ENCODE data around the gene RBMX.

RBMX gene

DNA sequence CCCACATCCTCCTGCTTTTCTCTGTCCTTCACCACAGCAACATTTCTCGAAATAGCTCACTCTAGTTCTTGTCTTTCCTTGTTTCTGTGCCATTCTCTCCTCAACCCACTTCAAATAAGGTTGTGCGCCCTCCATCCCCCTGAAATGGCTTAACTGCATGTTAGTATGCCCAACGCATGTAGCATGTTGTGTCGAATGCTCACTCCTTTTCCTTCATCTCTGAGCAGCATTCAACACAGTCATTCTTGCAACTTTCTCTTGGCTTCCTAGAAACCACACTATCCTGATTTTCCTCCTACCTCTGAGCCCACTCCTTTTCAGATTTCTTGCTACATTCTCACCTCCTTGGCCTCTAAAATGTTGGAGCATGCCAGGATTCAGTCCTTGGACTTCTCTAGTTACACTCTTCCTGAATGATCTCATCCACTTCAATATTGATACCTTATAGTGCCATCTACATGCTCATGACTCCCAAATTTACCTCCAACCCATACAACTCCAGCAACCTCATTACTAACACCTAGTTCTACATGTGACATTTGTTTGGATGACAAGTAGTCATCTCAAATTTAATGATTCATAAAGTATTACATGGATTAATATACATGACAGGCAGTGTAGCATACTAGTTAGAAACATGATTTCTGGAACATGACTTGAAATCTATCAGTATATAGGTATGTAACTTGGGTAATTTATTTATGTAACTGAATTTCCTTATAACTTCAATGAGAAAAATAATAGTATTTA, 22.3 kb downstream of the RBMX start:
- H3K36me3 ChIP-seq (ENCODE audit: insufficient read depth, low read length), result peaks cover 19% of the 10 kb centered on the region; the same call in 1 of the 2 replicates

DNA sequence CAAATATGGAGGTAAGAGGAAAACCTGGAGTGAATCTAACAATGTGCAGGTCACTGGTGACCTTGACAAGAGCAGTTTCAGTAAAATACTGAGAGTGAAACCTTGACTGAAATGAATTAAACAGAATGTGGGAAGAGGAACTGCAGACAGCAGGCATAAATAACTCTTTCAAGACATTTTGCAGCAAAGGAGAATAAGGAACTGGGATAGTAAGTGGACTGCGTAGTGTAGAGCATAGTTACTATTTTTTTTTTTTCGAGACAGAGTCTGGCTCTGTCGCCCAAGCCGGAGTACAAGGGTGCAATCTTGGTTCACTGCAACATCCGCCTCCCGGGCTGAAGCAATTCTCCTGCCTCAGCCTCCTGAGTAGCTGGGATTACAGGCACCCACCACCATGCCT, 24.0 kb downstream of the RBMX start:
- no peak overlapping the region for H3K4me2 ChIP-seq (ENCODE audit: low read depth, low read length, poor library complexity, severe bottlenecking)
- no peaks in the 10 kb centered on the region for H3K79me2 ChIP-seq (ENCODE audit: insufficient read depth, low read length)
- TF ChIP-seq, protein P1, sequence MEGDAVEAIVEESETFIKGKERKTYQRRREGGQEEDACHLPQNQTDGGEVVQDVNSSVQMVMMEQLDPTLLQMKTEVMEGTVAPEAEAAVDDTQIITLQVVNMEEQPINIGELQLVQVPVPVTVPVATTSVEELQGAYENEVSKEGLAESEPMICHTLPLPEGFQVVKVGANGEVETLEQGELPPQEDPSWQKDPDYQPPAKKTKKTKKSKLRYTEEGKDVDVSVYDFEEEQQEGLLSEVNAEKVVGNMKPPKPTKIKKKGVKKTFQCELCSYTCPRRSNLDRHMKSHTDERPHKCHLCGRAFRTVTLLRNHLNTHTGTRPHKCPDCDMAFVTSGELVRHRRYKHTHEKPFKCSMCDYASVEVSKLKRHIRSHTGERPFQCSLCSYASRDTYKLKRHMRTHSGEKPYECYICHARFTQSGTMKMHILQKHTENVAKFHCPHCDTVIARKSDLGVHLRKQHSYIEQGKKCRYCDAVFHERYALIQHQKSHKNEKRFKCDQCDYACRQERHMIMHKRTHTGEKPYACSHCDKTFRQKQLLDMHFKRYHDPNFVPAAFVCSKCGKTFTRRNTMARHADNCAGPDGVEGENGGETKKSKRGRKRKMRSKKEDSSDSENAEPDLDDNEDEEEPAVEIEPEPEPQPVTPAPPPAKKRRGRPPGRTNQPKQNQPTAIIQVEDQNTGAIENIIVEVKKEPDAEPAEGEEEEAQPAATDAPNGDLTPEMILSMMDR (conservative IDR thresholded peaks at IDR 0.05; ENCODE audit: low read length), result no peak
- TF ChIP-seq EZH2phosphoT487 (IDR thresholded peaks at IDR 0.05; ENCODE audit: borderline replicate concordance), result no peak
- H3K9me2 ChIP-seq (replicated peaks; ENCODE audit: low read depth, low read length), result no peaks in the 10 kb centered on the region
- H3K27me3 ChIP-seq (ENCODE audit: insufficient read depth, low read length, poor library complexity, severe bottlenecking), result no peaks in the 10 kb centered on the region
- H4K20me1 ChIP-seq (ENCODE audit: insufficient read depth, low read length, poor library complexity, severe bottlenecking), result no peaks in the 10 kb centered on the region
- H3K4me3 ChIP-seq (ENCODE audit: low read length, poor library complexity, severe bottlenecking), result no peak overlapping the region
- no peak overlapping the region for H3K9ac ChIP-seq (ENCODE audit: low read depth, low read length, poor library complexity, severe bottlenecking)
- no peaks in the 10 kb centered on the region for H3K4me1 ChIP-seq (ENCODE audit: insufficient read depth, low read length, poor library complexity, severe bottlenecking)
- peaks cover 6% of the 10 kb centered on the region; the same call in 1 of the 2 replicates for H3K36me3 ChIP-seq (ENCODE audit: insufficient read depth, low read length)
- no peaks in the 10 kb centered on the region for H3F3A ChIP-seq (ENCODE audit: low read depth)
- no peaks in the 10 kb centered on the region for H3K9me3 ChIP-seq (ENCODE audit: insufficient read depth, low read depth, low read length)
- no peak overlapping the region for H2AFZ ChIP-seq (ENCODE audit: low read length)

More for the DNA sequence above, 22.3 kb downstream of the RBMX start:
- H2AFZ ChIP-seq (ENCODE audit: low read length), result no peak overlapping the region
- no peaks in the 10 kb centered on the region for H3K4me1 ChIP-seq (ENCODE audit: insufficient read depth, low read length, poor library complexity, severe bottlenecking)
- H3K4me3 ChIP-seq (ENCODE audit: low read length, poor library complexity, severe bottlenecking), result no peak overlapping the region
- TF ChIP-seq, protein P1 (conservative IDR thresholded peaks at IDR 0.05; ENCODE audit: low read length), result no peak
- no peak for TF ChIP-seq EZH2phosphoT487 (IDR thresholded peaks at IDR 0.05; ENCODE audit: borderline replicate concordance)
- H4K20me1 ChIP-seq (ENCODE audit: insufficient read depth, low read length, poor library complexity, severe bottlenecking), result no peaks in the 10 kb centered on the region
- H3K27me3 ChIP-seq (ENCODE audit: insufficient read depth, low read length, poor library complexity, severe bottlenecking), result no peaks in the 10 kb centered on the region
- H3K9me2 ChIP-seq (replicated peaks; ENCODE audit: low read depth, low read length), result no peaks in the 10 kb centered on the region
- H3F3A ChIP-seq (ENCODE audit: low read depth), result no peaks in the 10 kb centered on the region
- no peaks in the 10 kb centered on the region for H3K9me3 ChIP-seq (ENCODE audit: insufficient read depth, low read depth, low read length)
- H3K79me2 ChIP-seq (ENCODE audit: insufficient read depth, low read length), result no peaks in the 10 kb centered on the region
- no peak overlapping the region for H3K9ac ChIP-seq (ENCODE audit: low read depth, low read length, poor library complexity, severe bottlenecking)
- no peak overlapping the region for H3K4me2 ChIP-seq (ENCODE audit: low read depth, low read length, poor library complexity, severe bottlenecking)

DNA sequence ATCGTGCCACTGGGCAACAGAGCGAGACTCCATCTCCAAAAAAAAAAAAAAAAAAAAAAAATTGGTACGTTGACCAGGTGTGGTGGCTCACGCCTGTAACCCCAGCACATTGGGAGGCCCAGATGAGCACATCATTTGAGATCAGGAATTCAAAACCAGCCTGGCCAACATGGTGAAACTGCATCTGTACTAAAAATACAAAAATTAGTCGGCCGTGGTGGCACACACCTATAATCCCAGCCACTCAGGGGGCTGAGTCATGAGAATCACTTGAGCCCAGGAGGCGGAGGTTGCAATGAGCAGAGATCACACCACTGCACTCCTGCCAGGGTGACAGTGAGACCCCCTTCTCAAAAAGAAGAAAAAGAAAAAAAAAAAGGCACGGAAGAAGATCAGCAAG, 24.5 kb downstream of the RBMX start:
- no peak overlapping the region for H2AFZ ChIP-seq (ENCODE audit: low read length)
- no peaks in the 10 kb centered on the region for H3K9me3 ChIP-seq (ENCODE audit: insufficient read depth, low read depth, low read length)
- TF ChIP-seq EZH2phosphoT487 (IDR thresholded peaks at IDR 0.05; ENCODE audit: borderline replicate concordance), result no peak
- TF ChIP-seq, protein P1 (conservative IDR thresholded peaks at IDR 0.05; ENCODE audit: low read length), result no peak
- no peaks in the 10 kb centered on the region for H3K27me3 ChIP-seq (ENCODE audit: insufficient read depth, low read length, poor library complexity, severe bottlenecking)
- H3K4me3 ChIP-seq (ENCODE audit: low read length, poor library complexity, severe bottlenecking), result no peak overlapping the region
- H3F3A ChIP-seq (ENCODE audit: low read depth), result no peaks in the 10 kb centered on the region
- no peaks in the 10 kb centered on the region for H4K20me1 ChIP-seq (ENCODE audit: insufficient read depth, low read length, poor library complexity, severe bottlenecking)
- no peak overlapping the region for H3K4me2 ChIP-seq (ENCODE audit: low read depth, low read length, poor library complexity, severe bottlenecking)
- peaks cover 2% of the 10 kb centered on the region; the same call in 1 of the 2 replicates for H3K36me3 ChIP-seq (ENCODE audit: insufficient read depth, low read length)
- H3K79me2 ChIP-seq (ENCODE audit: insufficient read depth, low read length), result no peaks in the 10 kb centered on the region
- H3K4me1 ChIP-seq (ENCODE audit: insufficient read depth, low read length, poor library complexity, severe bottlenecking), result no peaks in the 10 kb centered on the region
- no peaks in the 10 kb centered on the region for H3K9me2 ChIP-seq (replicated peaks; ENCODE audit: low read depth, low read length)
- H3K9ac ChIP-seq (ENCODE audit: low read depth, low read length, poor library complexity, severe bottlenecking), result no peak overlapping the region

Data from Loucy (cell line).